ENCODE data around the gene PRICKLE2. TPM values are rescaled to one million over a fixed set of nuclear protein-coding genes. Genes with fewer than 3 reads are reported as not detected.

The PRICKLE2 gene
- total and polyA plus RNA-seq, 2 experiments from 2014 or later, result 1.1 to 12.5 TPM

- H3K27ac Mint-ChIP-seq, result no peak overlapping the region
- DNase-seq (ENCODE audit: low spot score) (no peak), ATAC-seq (no peak)
- no peak overlapping the region for H3K27ac ChIP-seq (ENCODE audit: low read depth)
- no peaks in the 10 kb centered on the region for H3K36me3 Mint-ChIP-seq (ENCODE audit: low read depth)
- H3K4me3 Mint-ChIP-seq, result no peak overlapping the region
- H4K20me1 ChIP-seq (replicated peaks; ENCODE audit: insufficient read depth), result no peaks in the 10 kb centered on the region
- H3K9me3 Mint-ChIP-seq, result no peaks in the 10 kb centered on the region
- peaks cover 9% of the 10 kb centered on the region for H3K9me2 ChIP-seq (ENCODE audit: insufficient read depth)
- no peaks in the 10 kb centered on the region for H3K36me3 ChIP-seq (ENCODE audit: insufficient read depth)
- TF ChIP-seq EZH2phosphoT487 (IDR thresholded peaks at IDR 0.05; ENCODE audit: unreplicated experiment) (no peak), ZNF331 (CRISPR knock-in tag; IDR thresholded peaks at IDR 0.05; ENCODE audit: low read depth) (no peak), EZH2 (IDR thresholded peaks at IDR 0.05; ENCODE audit: low read depth, unreplicated experiment) (no peak)
- TF ChIP-seq, protein P1, sequence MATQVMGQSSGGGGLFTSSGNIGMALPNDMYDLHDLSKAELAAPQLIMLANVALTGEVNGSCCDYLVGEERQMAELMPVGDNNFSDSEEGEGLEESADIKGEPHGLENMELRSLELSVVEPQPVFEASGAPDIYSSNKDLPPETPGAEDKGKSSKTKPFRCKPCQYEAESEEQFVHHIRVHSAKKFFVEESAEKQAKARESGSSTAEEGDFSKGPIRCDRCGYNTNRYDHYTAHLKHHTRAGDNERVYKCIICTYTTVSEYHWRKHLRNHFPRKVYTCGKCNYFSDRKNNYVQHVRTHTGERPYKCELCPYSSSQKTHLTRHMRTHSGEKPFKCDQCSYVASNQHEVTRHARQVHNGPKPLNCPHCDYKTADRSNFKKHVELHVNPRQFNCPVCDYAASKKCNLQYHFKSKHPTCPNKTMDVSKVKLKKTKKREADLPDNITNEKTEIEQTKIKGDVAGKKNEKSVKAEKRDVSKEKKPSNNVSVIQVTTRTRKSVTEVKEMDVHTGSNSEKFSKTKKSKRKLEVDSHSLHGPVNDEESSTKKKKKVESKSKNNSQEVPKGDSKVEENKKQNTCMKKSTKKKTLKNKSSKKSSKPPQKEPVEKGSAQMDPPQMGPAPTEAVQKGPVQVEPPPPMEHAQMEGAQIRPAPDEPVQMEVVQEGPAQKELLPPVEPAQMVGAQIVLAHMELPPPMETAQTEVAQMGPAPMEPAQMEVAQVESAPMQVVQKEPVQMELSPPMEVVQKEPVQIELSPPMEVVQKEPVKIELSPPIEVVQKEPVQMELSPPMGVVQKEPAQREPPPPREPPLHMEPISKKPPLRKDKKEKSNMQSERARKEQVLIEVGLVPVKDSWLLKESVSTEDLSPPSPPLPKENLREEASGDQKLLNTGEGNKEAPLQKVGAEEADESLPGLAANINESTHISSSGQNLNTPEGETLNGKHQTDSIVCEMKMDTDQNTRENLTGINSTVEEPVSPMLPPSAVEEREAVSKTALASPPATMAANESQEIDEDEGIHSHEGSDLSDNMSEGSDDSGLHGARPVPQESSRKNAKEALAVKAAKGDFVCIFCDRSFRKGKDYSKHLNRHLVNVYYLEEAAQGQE (IDR thresholded peaks at IDR 0.05; ENCODE audit: unreplicated experiment), result no peak
- H3K27me3 Mint-ChIP-seq (ENCODE audit: insufficient read depth, low read depth, poor library complexity), result peaks cover 2% of the 10 kb centered on the region
- H3K4me1 ChIP-seq (ENCODE audit: insufficient read depth), result peaks cover 38% of the 10 kb centered on the region
- H3K4me2 ChIP-seq, result no peak overlapping the region
- no peak overlapping the region for H2AFZ ChIP-seq
- H3F3A ChIP-seq (replicated peaks; ENCODE audit: low read depth), result no peaks in the 10 kb centered on the region
- H3K27me3 ChIP-seq (ENCODE audit: insufficient read depth), result peaks cover 9% of the 10 kb centered on the region; the same call in 1 of the 2 replicates
- peaks cover 38% of the 10 kb centered on the region for H3K4me1 Mint-ChIP-seq
- H3K4me3 ChIP-seq, result no peak overlapping the region
- no peaks in the 10 kb centered on the region for H3K79me2 ChIP-seq (replicated peaks; ENCODE audit: insufficient read depth)
Observed at GRCh38 chr3:64213224-64213878, 11.9 kb downstream of the PRICKLE2 start.

DNA sequence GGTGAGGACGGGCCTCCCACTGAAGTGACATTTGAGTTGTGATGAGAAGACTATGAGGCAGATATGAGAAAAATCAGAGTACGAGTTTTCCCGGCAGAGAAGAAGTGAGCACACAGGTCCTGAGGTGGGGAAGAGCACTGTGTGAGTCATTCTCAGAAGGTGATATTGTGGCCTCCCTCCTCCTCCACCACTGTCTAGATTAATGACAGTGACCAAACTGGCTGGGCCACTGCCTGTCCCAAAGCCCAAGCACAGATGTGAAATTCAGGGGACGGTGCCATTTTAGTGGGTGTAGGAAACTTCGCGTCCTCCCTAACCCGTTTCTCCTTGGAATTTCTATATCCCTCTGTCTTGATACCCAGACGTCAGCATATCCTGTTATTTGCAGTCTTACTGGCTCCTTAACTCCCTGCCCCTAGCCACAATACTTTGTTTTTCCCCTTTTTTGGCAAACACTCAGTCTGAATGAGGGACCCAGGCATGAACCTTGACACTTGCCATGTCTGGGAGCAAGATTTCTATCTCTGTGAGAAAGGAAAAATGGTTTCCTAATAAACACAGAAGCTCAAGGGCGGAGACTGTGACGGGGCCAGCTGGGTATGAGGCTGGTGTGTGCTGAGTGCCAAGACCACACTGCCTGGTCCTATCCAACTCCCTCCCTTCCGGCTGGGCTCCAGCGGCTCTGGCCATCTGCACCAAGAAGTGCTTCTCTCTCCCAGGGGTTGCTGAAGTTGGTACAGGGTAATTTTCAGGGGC, 15.2 kb downstream of the PRICKLE2 start:
- H3K79me2 ChIP-seq (replicated peaks; ENCODE audit: insufficient read depth), result no peaks in the 10 kb centered on the region
- peaks cover 9% of the 10 kb centered on the region for H3K9me2 ChIP-seq (ENCODE audit: insufficient read depth)
- no peak overlapping the region for H2AFZ ChIP-seq
- H3F3A ChIP-seq (replicated peaks; ENCODE audit: low read depth), result no peaks in the 10 kb centered on the region
- H3K36me3 Mint-ChIP-seq (ENCODE audit: low read depth), result no peaks in the 10 kb centered on the region
- H3K27ac ChIP-seq (ENCODE audit: low read depth), result no peak overlapping the region
- H4K20me1 ChIP-seq (replicated peaks; ENCODE audit: insufficient read depth), result no peaks in the 10 kb centered on the region
- DNase-seq (ENCODE audit: low spot score) (no peak), ATAC-seq (no peak)
- H3K27ac Mint-ChIP-seq, result no peak overlapping the region
- H3K4me1 ChIP-seq (ENCODE audit: insufficient read depth), result peaks cover 11% of the 10 kb centered on the region
- H3K4me1 Mint-ChIP-seq, result peaks cover 18% of the 10 kb centered on the region
- no peak overlapping the region for H3K4me3 Mint-ChIP-seq
- H3K4me2 ChIP-seq, result no peak overlapping the region
- no peak overlapping the region for H3K4me3 ChIP-seq
- H3K9me3 Mint-ChIP-seq, result no peaks in the 10 kb centered on the region
- H3K36me3 ChIP-seq (ENCODE audit: insufficient read depth), result no peaks in the 10 kb centered on the region
- H3K27me3 Mint-ChIP-seq (ENCODE audit: insufficient read depth, low read depth, poor library complexity), result peaks cover 2% of the 10 kb centered on the region
- H3K27me3 ChIP-seq (ENCODE audit: insufficient read depth), result no peaks in the 10 kb centered on the region
- TF ChIP-seq CTCF (conservative IDR thresholded peaks at IDR 0.05; ENCODE audit: low read depth in 2 of 2), result no peak
- no peak for TF ChIP-seq CREB1 (CRISPR knock-in tag; IDR thresholded peaks at IDR 0.05; ENCODE audit: low read depth)
- TF ChIP-seq EZH2phosphoT487 (IDR thresholded peaks at IDR 0.05; ENCODE audit: unreplicated experiment), result no peak
- no peak for TF ChIP-seq ZNF462 (CRISPR knock-in tag; IDR thresholded peaks at IDR 0.05)

Measured in GM23338 (cell line).